NCI-H1694 treated with DMSO at 0.1 percent for 48 hours (cell line): Measurements from ENCODE around the gene CACNB4.
"Not testable (repeated sequence)": the region's sequence is repeated elsewhere in the genome, so short reads cannot be mapped to it uniquely, and the experiment has no call there.

Source experiments
- DNase-seq: peaks from one replicate; lab custom pipeline; 2025; lab: John Stamatoyannopoulos, UW

Gene CACNB4

GRCh38 chr2:151823651-151824050, 275.2 kb downstream of the CACNB4 start:
- DNase-seq = no peak

GRCh38 chr2:151819920-151820319, 278.9 kb downstream of the CACNB4 start:
- DNase-seq = no peak

DNA sequence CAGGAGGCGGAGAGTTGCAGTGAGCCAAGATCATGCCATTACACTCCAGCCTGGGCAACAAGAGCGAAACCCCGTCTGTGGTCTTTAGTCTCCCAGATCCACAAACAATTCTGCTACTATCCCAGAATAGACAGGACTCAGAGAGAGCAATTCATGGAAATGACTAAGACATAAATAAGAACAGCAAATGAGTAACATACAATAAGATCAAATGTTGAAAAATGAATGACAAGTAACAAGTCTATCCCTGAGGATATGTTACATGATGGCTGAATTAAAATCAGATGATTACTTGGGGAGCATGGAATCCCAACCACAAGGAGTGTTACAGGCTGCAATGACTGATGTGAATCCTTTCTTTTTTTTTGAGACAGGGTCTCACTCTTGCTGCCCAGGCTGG, 280.9 kb downstream of the CACNB4 start:
- DNase-seq = no peak

GRCh38 chr2:151816843-151817242, 282.0 kb downstream of the CACNB4 start:
- no peak for DNase-seq

- DNase-seq = no peak
These were observed 282.9 kb downstream of the CACNB4 start for GRCh38 chr2:151815821-151816489.

DNA sequence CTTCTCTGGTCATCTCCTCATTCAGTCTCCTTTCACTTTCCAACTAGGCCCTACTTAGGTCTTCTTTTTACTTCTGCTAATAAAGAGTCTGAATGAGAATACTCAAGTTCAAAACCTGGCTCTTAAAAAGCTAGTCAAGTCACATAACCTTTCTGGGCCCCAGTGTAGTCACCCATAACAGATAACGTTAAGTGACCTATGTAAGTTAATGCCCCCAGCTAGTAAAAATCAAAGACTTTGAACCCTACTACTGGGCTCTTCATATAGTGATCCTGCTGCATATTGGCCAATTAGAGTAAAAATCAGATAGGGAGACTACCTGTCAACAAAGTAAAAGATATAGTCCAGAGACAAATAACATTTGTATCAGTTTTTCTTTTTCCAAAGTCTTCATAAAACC, 288.4 kb downstream of the CACNB4 start:
- DNase-seq = no peak

DNA sequence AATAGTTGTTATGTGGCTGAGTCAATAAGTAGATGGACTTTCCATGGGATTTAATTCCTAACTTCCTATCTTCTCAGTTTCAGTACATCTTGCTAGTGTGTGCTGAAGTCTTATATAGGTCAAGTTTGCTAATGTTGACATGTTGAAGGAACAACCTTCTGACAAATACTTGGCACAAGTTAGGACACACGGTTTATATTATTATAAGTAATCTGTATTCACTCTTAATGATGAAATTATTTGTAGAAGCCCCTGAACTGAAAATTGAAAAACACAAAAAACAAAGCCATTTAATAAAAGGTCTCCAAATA, 289.8 kb downstream of the CACNB4 start:
- DNase-seq = no peak

- peak; percentile 35 for DNase-seq
These were observed 290.4 kb downstream of the CACNB4 start for GRCh38 chr2:151808258-151809072.

GRCh38 chr2:151805961-151806360, 292.9 kb downstream of the CACNB4 start:
- DNase-seq = no peak

- DNase-seq = no peak
These were observed 293.5 kb downstream of the CACNB4 start for GRCh38 chr2:151805343-151805742.

- DNase-seq = no peak
These were observed 295.0 kb downstream of the CACNB4 start for GRCh38 chr2:151803811-151804210.

- DNase-seq = no peak
These were observed 296.5 kb downstream of the CACNB4 start for GRCh38 chr2:151802315-151802714.

- no peak for DNase-seq
These were observed 299.0 kb downstream of the CACNB4 start for GRCh38 chr2:151799886-151800292.

DNA sequence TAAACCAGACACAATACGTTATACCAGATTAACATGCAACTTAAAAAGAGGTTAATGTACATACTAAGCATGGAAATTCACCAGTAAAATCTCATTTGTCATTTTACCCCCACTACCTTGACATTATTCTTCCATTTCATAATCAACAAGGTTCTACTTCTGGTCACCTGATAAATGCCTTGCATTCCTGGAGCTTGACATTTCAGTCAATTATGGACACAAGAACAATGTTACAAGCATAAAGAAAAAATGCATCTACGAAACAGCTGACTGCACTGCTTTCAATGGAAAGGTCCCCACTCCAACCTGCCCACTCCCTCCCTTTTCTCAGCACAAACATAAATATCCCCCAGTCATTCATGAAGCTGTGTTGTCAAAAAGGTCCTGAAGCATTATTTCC, 302.1 kb downstream of the CACNB4 start:
- no peak for DNase-seq

DNA sequence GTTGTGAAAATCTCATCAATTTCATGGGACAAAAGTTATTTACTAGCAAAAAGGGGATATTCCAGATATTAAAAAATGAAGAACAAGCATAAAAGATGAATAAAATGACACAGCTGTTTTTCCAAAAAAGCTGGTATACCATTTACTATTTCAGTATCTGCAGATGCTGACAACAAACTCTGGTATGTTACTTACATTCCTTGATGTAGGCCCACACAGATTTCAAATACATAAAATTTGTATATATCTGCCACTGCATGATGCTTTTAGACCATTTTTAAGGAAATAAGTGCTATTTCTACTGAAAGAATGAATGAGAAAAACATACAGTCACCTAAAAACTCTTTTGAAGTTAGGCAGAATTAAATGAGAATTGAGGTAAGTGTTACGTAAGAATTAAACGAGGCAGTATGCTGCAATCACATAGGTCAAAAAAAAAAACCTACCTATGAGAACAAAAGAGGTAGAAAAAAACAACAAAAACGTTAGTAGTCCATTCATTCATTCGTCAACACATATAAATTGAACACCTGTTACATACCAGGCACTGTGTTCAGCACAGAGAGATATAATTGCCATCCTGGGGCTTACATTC, 303.1 kb downstream of the CACNB4 start:
- no peak for DNase-seq

GRCh38 chr2:151794422-151794821, 304.4 kb downstream of the CACNB4 start:
- not testable (repeated sequence) for DNase-seq

DNA sequence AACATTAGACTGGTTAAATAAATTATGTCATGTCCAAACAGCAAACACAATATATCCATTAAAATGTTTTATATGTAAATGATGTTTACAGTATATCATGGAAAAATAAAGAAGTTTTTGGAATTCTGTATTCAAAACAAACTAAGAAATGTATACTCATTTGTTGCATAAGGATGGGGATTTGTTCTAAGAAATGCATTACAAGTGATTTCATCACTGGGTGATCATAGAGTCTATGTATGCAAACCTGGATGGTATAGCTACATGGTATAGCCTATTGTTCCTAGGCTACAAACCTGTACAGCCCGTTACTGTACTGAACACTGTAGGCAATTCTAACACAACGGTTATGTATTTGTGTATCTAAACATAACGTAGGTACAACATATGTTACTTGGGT, 305.7 kb downstream of the CACNB4 start:
- no peak for DNase-seq

- no peak for DNase-seq
These were observed 306.3 kb downstream of the CACNB4 start for GRCh38 chr2:151792589-151792988.

- no peak for DNase-seq
These were observed 307.3 kb downstream of the CACNB4 start for GRCh38 chr2:151791545-151791944.

DNA sequence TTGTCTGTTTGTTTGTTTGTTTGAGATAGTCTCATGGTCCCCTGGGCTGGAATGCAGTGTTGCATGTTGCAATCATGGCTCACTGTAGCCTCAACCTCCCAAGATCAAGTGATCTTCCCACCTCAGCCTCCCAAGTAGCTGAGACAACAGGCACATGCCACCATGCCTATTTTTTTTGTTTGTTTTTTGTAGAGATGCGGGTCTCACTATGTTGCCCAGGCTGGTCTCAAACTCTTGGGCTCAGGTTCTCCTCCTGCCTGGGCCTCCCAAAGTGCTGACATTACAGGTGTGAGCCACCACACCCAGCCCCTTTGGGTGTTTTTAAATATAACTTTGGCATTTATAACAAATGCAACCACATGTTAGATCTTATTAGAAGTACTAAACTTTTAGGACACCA, 308.2 kb downstream of the CACNB4 start:
- DNase-seq = no peak

DNA sequence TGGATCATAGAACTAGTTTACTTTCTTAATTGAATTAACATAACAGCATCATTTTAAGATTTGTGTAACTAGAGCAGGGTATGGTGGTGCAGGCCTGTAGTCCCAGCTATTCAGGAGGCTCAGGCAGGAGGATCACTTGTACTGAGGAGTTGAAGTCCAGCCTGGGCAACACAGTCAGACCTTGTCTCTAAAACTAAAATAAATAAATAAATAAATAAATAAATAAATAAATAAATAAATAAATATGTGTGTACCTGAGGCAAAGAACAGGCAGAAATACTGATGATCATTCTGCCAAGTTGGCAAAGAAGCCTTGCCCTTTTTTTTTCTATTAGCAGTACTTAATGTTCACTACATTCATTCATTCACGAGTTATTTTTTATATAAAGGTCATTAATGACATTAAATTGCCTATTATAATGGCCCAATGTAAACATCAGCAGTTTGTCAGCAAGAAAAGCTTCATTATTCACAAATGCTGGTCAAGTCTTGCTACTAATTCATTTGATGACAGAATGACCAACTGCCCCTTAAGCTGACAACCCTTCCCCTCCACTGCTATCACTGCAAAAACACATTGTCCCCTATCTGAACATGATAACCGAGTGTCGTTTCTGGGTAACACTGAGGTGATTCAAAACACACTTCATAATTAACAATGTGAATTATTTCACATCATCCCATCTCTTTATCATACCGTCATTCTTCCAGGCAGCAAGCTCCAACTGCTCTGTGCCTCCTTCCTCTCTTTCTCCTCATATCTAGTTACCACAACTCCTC, 309.6 kb downstream of the CACNB4 start:
- DNase-seq = no peak

GRCh38 chr2:151786483-151786882, 312.4 kb downstream of the CACNB4 start:
- no peak for DNase-seq

- no peak for DNase-seq
These were observed 312.8 kb downstream of the CACNB4 start for GRCh38 chr2:151786077-151786476.
